Suprapubic skin (tissue), 4 donors: ENCODE results near the gene MORN5. TPM values are rescaled to one million over a fixed set of nuclear protein-coding genes. Genes with fewer than 3 reads are reported as not detected.

Source experiments
- DNase-seq, 2 donors: peaks; one replicate each; pipeline ENCODE4 v3.0.0-alpha.2; 2019; ENCODE audit warnings: low spot score in 2 of 2
- H3K27ac ChIP-seq: fragments of 200-600 bp; sonication (generic); one replicate; pipeline ENCODE4 v1.5.1; 2019
- H3K27me3 ChIP-seq: fragments of 200-600 bp; sonication (generic); one replicate; pipeline ENCODE4 v1.5.1; 2019
- H3K36me3 ChIP-seq: fragments of 200-600 bp; sonication (generic); one replicate; pipeline ENCODE4 v1.5.1; 2019
- H3K4me1 ChIP-seq: fragments of 200-600 bp; sonication (generic); one replicate; pipeline ENCODE4 v1.5.1; 2019
- H3K4me3 ChIP-seq: fragments of 200-600 bp; sonication (generic); one replicate; pipeline ENCODE4 v1.5.1; 2019; ENCODE audit warnings: mild to moderate bottlenecking
- H3K9me3 ChIP-seq: fragments of 200-600 bp; sonication (generic); one replicate; pipeline ENCODE4 v1.5.1; 2019
- CTCF ChIP-seq, 2 donors: fragments of 200-600 bp in 1 of 2; fragments of 450-650 bp in 1 of 2; sonication (generic) in 1 of 2; IDR thresholded peaks; one replicate each; pipeline ENCODE4 v1.5.1; 2016 to 2019; ENCODE audit warnings: antibody characterized with exemption in 2 of 2, mild to moderate bottlenecking in 1 of 2, moderate library complexity in 1 of 2
- EP300 ChIP-seq: sonication (generic); formaldehyde crosslinking; IDR thresholded peaks from one replicate; pipeline ENCODE4 v1.6.1; 2017; ENCODE audit warnings: antibody characterized with exemption
- POLR2A ChIP-seq, 2 donors: fragments of 450-650 bp; IDR thresholded peaks; one replicate each; pipeline ENCODE4 v1.6.1; 2017; ENCODE audit warnings: antibody characterized with exemption in 2 of 2, mild to moderate bottlenecking in 2 of 2, moderate library complexity in 2 of 2
- POLR2AphosphoS5 ChIP-seq, 3 donors: sonication (generic); formaldehyde crosslinking; IDR thresholded peaks; one replicate each; pipeline ENCODE4 v1.6.1; 2017; ENCODE audit warnings: antibody characterized with exemption in 3 of 3
- WGBS: methylation state at CpG from one replicate; pipeline ENCODE4 v1.1.5; 2018; 5-methylcytosine and 5-hydroxymethylcytosine counted together
- total RNA-seq, 4 donors: library from RNA; depleted of rRNA; stranded (reverse); fragments of >200 nt; gene quantifications; one replicate each; pipeline ENCODE4 v1.1.0, GENCODE V29; 2016

The MORN5 gene
- total RNA-seq, 4 donors from 2014 or later, result not detected

GRCh38 chr9:122219856-122220672, 60.4 kb downstream of the MORN5 start:
- H3K36me3 ChIP-seq, result no peaks in the 10 kb centered on the region
- no peak overlapping the region for H3K27ac ChIP-seq
- TF ChIP-seq CTCF (IDR thresholded peaks at IDR 0.05) (no peak), POLR2A (IDR thresholded peaks at IDR 0.05) (no peak), POLR2AphosphoS5 (IDR thresholded peaks at IDR 0.05) (no peak), EP300 (no peak)
- WGBS, result 17% methylated on average over 18 of the region's 57 CpGs
- peak overlapping the region; percentile 33 for H3K4me3 ChIP-seq
- peaks cover 35% of the 10 kb centered on the region for H3K4me1 ChIP-seq
- no peaks in the 10 kb centered on the region for H3K9me3 ChIP-seq
- peaks cover 100% of the 10 kb centered on the region for H3K27me3 ChIP-seq
- no peak for DNase-seq

- no peak overlapping the region for H3K27ac ChIP-seq
- H3K4me1 ChIP-seq, result peaks cover 37% of the 10 kb centered on the region
- TF ChIP-seq POLR2A (IDR thresholded peaks at IDR 0.05) (no peak), EP300 (no peak), POLR2AphosphoS5 (IDR thresholded peaks at IDR 0.05) (no peak), CTCF (IDR thresholded peaks at IDR 0.05) (no peak)
- H3K27me3 ChIP-seq, result peaks cover 100% of the 10 kb centered on the region
- WGBS, result 40% methylated on average over 18 of the region's 18 CpGs
- no peak overlapping the region for H3K4me3 ChIP-seq
- no peak for DNase-seq
- no peaks in the 10 kb centered on the region for H3K9me3 ChIP-seq
- no peaks in the 10 kb centered on the region for H3K36me3 ChIP-seq
Measured at GRCh38 chr9:122220673-122221182, 61.0 kb downstream of the MORN5 start.

GRCh38 chr9:122221183-122221811, 61.6 kb downstream of the MORN5 start:
- 53% methylated on average over 9 of the region's 27 CpGs for WGBS
- TF ChIP-seq CTCF (IDR thresholded peaks at IDR 0.05), result no peak
- no peak for TF ChIP-seq POLR2AphosphoS5 (IDR thresholded peaks at IDR 0.05)
- no peak for TF ChIP-seq POLR2A (IDR thresholded peaks at IDR 0.05)
- TF ChIP-seq EP300, result no peak
- no peaks in the 10 kb centered on the region for H3K9me3 ChIP-seq
- H3K4me3 ChIP-seq, result no peak overlapping the region
- H3K27me3 ChIP-seq, result peaks cover 100% of the 10 kb centered on the region
- H3K4me1 ChIP-seq, result peaks cover 42% of the 10 kb centered on the region
- no peak overlapping the region for H3K27ac ChIP-seq
- no peaks in the 10 kb centered on the region for H3K36me3 ChIP-seq
- DNase-seq, result no peak

GRCh38 chr9:122222791-122223190, 63.1 kb downstream of the MORN5 start:
- Histone ChIP-seq H3K27ac (no peak overlapping the region), H3K4me1 (peaks cover 56% of the 10 kb centered on the region), H3K27me3 (peaks cover 100% of the 10 kb centered on the region), H3K4me3 (no peak overlapping the region), H3K9me3 (no peaks in the 10 kb centered on the region), H3K36me3 (no peaks in the 10 kb centered on the region)
- TF ChIP-seq CTCF (IDR thresholded peaks at IDR 0.05) (no peak), EP300 (no peak), POLR2A (IDR thresholded peaks at IDR 0.05) (no peak), POLR2AphosphoS5 (IDR thresholded peaks at IDR 0.05) (no peak)
- 34% methylated on average over 4 of the region's 5 CpGs for WGBS
- no peak for DNase-seq

- TF ChIP-seq CTCF (IDR thresholded peaks at IDR 0.05) (no peak), POLR2A (IDR thresholded peaks at IDR 0.05) (no peak), EP300 (no peak), POLR2AphosphoS5 (IDR thresholded peaks at IDR 0.05) (no peak)
Measured at GRCh38 chr9:122223435-122223834, 63.7 kb downstream of the MORN5 start.

More at GRCh38 chr9:122223435-122223834, 63.7 kb downstream of the MORN5 start:
- Histone ChIP-seq H3K4me1 (peaks cover 57% of the 10 kb centered on the region), H3K27ac (no peak overlapping the region), H3K4me3 (no peak overlapping the region), H3K9me3 (no peaks in the 10 kb centered on the region), H3K27me3 (peaks cover 100% of the 10 kb centered on the region), H3K36me3 (no peaks in the 10 kb centered on the region)
- 83% methylated on average over 5 of the region's 5 CpGs for WGBS
- no peak for DNase-seq
